ENCODE data around the gene ZBTB16.

Gene ZBTB16

DNA sequence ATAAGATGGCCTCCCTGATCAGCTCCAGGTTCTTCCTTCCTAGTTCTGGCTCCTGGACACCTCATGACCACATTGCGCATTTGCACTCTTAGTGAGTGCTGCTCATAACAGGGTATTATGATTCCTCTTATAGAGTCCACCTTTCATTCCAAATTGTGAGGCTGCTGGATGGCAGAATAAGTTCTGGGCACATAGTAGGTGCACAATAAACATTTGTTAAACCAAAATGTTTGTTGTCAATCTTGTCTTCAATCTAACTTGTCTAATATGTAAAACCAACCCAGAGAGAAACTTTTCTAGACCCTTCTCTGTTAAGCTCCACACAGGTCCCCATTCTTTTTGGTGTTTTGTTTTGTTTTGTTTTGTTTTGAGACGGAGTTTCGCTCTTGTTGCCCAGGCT lies 22.6 kb upstream of the ZBTB16 start:
- H3K27ac ChIP-seq: no peak overlapping the region; the same call in 1 of the 2 replicates
- DNase-seq (ENCODE audit: low spot score): no peak
- CTCF ChIA-PET: interaction anchor here (0.6 to 7.8 kb wide), 4 partner anchors 9 to 225 kb away, joined by 3 to 97 read pairs (median 8); no protein-coding TSS in a partner anchor
- TF ChIP-seq, protein P1, sequence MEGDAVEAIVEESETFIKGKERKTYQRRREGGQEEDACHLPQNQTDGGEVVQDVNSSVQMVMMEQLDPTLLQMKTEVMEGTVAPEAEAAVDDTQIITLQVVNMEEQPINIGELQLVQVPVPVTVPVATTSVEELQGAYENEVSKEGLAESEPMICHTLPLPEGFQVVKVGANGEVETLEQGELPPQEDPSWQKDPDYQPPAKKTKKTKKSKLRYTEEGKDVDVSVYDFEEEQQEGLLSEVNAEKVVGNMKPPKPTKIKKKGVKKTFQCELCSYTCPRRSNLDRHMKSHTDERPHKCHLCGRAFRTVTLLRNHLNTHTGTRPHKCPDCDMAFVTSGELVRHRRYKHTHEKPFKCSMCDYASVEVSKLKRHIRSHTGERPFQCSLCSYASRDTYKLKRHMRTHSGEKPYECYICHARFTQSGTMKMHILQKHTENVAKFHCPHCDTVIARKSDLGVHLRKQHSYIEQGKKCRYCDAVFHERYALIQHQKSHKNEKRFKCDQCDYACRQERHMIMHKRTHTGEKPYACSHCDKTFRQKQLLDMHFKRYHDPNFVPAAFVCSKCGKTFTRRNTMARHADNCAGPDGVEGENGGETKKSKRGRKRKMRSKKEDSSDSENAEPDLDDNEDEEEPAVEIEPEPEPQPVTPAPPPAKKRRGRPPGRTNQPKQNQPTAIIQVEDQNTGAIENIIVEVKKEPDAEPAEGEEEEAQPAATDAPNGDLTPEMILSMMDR (conservative IDR thresholded peaks at IDR 0.05; ENCODE audit: low read depth): no peak
- POLR2A ChIA-PET (ENCODE audit: low non-redundant PET): no interaction called here

DNA sequence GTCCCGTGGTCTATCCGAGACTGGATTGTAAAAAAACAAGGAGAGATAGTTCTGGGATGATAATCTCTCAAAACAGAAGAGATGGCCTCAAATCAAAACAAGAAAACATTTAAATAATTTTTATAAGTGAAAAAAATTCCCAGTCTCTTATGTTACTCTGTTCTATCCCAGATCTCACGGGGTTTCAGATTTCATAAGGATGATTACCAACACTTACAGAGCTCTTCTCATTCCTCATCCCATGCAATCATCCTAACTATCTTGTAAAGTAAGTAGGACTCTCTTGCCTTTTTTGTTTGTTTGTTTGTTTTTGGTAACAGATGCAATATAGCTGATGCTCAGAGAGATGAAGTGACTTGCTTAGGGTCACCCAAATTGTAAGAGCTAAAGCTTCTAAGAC lies 20.0 kb upstream of the ZBTB16 start:
- TF ChIP-seq, protein P1 (conservative IDR thresholded peaks at IDR 0.05; ENCODE audit: low read depth): no peak
- POLR2A ChIA-PET (ENCODE audit: low non-redundant PET): no interaction called here
- CTCF ChIA-PET: interaction anchor here (0.6 to 7.8 kb wide), 4 partner anchors 12 to 743 kb away, joined by 3 to 97 read pairs (median 6); no protein-coding TSS in a partner anchor
- DNase-seq (ENCODE audit: low spot score): no peak
- H3K27ac ChIP-seq: no peak overlapping the region

DNA sequence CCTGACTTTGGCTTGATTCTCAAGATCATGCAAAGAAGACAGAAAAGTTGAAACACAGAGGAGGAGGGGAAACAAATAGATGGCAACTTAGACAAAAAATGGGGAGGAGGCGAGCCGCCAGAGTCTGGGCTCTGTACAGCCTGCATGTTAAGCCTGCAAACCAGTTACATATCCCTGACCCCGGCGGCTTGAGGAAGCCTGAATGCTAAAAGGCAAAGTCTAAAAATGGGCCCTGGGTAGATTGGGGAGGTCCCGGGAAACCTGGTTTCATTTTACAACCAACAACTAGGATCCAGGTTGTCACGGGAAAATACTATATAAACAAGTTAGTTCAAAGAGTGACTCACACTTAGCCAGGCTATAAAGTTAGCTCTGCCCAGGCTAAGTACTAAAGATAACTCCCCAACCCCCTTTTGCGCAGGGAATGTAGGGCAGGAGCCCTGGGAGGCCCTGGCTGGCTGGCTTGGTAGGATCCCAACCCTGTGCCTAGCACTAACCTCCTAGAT lies 18.8 kb upstream of the ZBTB16 start:
- peak; percentile 67 for DNase-seq (ENCODE audit: low spot score)
- H3K27ac ChIP-seq: peak overlapping the region; percentile 73
- CTCF ChIA-PET: interaction anchor here (7.8 kb wide), 1 partner anchor 221 kb away, joined by 97 read pairs; no protein-coding TSS in a partner anchor
- TF ChIP-seq, protein P1 (conservative IDR thresholded peaks at IDR 0.05; ENCODE audit: low read depth): no peak
- POLR2A ChIA-PET (ENCODE audit: low non-redundant PET): interaction anchor here (0.6 kb wide), 1 partner anchor 180 kb away, joined by 4 read pairs; no protein-coding TSS in a partner anchor

DNA sequence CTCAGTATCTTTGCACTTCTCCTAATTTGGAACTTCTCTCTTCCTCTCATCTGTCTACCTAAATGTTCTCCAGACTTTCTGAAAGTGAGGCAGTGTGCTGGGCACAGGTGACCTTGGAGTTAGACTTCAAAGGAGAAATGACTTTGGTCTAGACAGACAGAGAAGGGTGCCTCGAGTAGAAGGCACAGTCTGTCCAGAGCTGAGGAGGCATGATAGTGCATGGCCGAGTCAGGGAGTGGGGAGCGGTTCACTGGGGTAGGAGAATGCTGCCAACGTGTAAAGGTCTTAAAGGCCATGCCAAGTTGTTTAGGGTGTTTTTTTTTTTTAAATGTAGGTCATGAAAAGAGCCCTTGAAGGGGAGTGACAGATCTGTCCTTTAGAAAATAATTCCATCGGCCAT lies 17.3 kb upstream of the ZBTB16 start:
- CTCF ChIA-PET: no interaction called here
- POLR2A ChIA-PET (ENCODE audit: low non-redundant PET): no interaction called here

DNA sequence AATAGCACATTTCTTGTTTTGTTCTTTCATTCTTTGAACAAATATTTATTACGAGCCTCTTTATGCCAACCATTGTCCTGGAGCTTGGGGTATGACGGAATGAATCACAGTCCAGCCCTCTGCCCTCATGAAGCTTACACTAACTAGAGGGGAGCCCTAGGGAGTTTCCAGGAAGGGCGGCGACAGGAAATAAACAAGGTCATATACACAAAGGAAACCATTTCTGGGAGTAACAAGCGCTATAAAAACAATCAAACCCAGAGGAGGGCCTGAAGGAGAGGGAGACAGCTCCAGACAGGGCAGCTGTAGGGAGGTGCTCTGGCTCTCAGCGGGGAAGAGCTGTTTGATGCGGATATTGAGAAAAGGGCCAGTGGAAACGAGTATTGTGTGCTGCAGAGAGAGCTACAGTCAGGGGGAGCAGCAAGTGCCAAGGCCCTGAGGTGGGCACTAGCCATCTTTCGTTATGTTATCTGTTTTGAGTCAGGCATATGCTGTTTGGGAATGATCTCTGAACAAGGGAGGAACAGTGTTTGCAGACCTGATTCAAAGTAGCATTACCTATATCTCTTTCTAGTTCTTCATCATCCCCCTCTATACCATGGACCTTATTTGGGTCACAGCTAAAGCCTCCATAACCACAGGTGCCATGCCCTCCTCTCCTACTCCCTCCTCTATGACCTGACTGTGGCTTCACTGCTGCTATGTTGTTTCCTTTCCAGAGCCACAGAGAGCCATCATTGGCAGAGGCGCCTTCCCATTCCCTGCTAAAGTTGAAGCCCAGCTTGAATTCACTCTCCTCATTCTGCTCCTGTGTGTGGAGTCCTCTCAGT lies 15.3 kb upstream of the ZBTB16 start:
- TF ChIP-seq, protein P1 (conservative IDR thresholded peaks at IDR 0.05; ENCODE audit: low read depth): no peak

More for the DNA sequence above, 17.3 kb upstream of the ZBTB16 start:
- DNase-seq (ENCODE audit: low spot score): no peak
- no peak overlapping the region for H3K27ac ChIP-seq
- TF ChIP-seq, protein P1 (conservative IDR thresholded peaks at IDR 0.05; ENCODE audit: low read depth): no peak

DNA sequence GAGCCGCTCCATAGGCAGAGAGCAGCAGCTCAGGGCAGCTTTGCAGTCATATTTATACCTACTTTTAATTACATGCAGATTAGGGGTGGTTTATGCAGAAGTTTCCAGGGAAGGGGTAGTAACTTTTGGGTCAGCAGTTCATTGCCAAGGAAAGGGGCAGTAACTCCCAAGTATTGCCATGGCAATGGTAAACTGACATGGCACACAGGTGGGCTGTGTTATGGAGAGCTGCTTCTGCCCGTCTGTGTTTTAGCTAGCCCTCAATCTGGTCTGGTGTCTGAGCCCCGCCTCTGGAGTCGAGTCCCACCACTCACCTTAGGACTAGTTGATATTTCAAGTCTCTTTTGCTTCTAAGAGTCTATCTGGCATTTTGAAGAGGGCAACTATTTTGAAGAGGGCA lies 12.2 kb upstream of the ZBTB16 start:
- ChIA-PET CTCF (interaction anchor here (0.7 kb wide), 2 partner anchors 134 to 428 kb away, joined by 4 to 5 read pairs; no protein-coding TSS in a partner anchor), POLR2A (ENCODE audit: low non-redundant PET) (no interaction called here)
- H3K27ac ChIP-seq: no peak overlapping the region
- TF ChIP-seq, protein P1 (conservative IDR thresholded peaks at IDR 0.05; ENCODE audit: low read depth): no peak
- no peak for DNase-seq (ENCODE audit: low spot score)

More for the DNA sequence above, 15.3 kb upstream of the ZBTB16 start:
- no peak overlapping the region for H3K27ac ChIP-seq
- CTCF ChIA-PET: interaction anchor here (0.5 to 1.7 kb wide), 4 partner anchors 10 to 217 kb away, joined by 3 to 8 read pairs (median 4); no protein-coding TSS in a partner anchor
- POLR2A ChIA-PET (ENCODE audit: low non-redundant PET): no interaction called here
- DNase-seq (ENCODE audit: low spot score): no peak
